Astrocyte (in vitro differentiated cells and primary cell): ENCODE data around the gene TEDC1. TPM values are rescaled to one million over a fixed set of nuclear protein-coding genes. Genes with fewer than 3 reads are reported as not detected.
A peak's percentile ranks its signal among the peaks of the same experiment; 100 is the strongest.

ENCODE experiments used
- DNase-seq: peaks from one replicate; pipeline ENCODE4 v3.0.0-alpha.2; 2010; ENCODE audit warnings: low read depth
- FAIRE-seq: peaks from 2 replicates; lab custom pipeline; 2011; peaks lifted over from hg19 to GRCh38; lab: Jason Lieb, UNC
- H2AFZ ChIP-seq: 2 replicates; pipeline ENCODE4 v1.6.0; 2012; ENCODE audit warnings: low read depth, low read length, inconsistent platforms
- H3K27ac ChIP-seq: 2 replicates; pipeline ENCODE4 v1.5.1; 2011; ENCODE audit warnings: low read depth, low read length, inconsistent platforms
- H3K27me3 ChIP-seq: 2 replicates; pipeline ENCODE4 v1.6.0; 2011; ENCODE audit warnings: low read length, inconsistent platforms; ENCODE audit not compliant: insufficient read depth
- H3K36me3 ChIP-seq: 2 replicates; pipeline ENCODE4 v1.5.1; 2011; ENCODE audit warnings: low read length, inconsistent platforms; ENCODE audit not compliant: insufficient read depth
- H3K4me1 ChIP-seq: 2 replicates; pipeline ENCODE4 v1.5.1; 2011; ENCODE audit warnings: low read length, inconsistent platforms; ENCODE audit not compliant: insufficient read depth
- H3K4me2 ChIP-seq: 2 replicates; pipeline ENCODE4 v1.6.0; 2012; ENCODE audit warnings: low read length, inconsistent platforms
- H3K4me3 ChIP-seq: 2 replicates; pipeline ENCODE4 v1.5.1; 2011; ENCODE audit warnings: low read depth, mild to moderate bottlenecking, low read length, inconsistent platforms; ENCODE audit not compliant: insufficient read depth
- H3K79me2 ChIP-seq: 2 replicates; pipeline ENCODE4 v1.6.0; 2012; ENCODE audit warnings: mild to moderate bottlenecking, low read length, inconsistent platforms; ENCODE audit not compliant: insufficient read depth
- H3K9ac ChIP-seq: 2 replicates; pipeline ENCODE4 v1.6.0; 2012; ENCODE audit warnings: mild to moderate bottlenecking, low read length, inconsistent platforms
- H3K9me3 ChIP-seq: 2 replicates; pipeline ENCODE4 v1.5.1; 2012; ENCODE audit warnings: low read depth, mild to moderate bottlenecking, low read length, inconsistent platforms; ENCODE audit not compliant: insufficient read depth
- H4K20me1 ChIP-seq: 2 replicates; pipeline ENCODE4 v1.6.0; 2012; ENCODE audit warnings: low read length, inconsistent platforms; ENCODE audit not compliant: insufficient read depth
- H3K27ac Mint-ChIP-seq: one replicate; pipeline ENCODE4 v1.8.0; 2021; ENCODE audit warnings: mild to moderate bottlenecking, mixed read lengths; ENCODE audit not compliant: unreplicated experiment
- H3K27me3 Mint-ChIP-seq: one replicate; pipeline ENCODE4 v1.8.0; 2021; ENCODE audit warnings: low read depth, mixed read lengths; ENCODE audit not compliant: unreplicated experiment
- H3K36me3 Mint-ChIP-seq: one replicate; pipeline ENCODE4 v1.8.0; 2021; ENCODE audit warnings: low read depth, mixed read lengths; ENCODE audit not compliant: unreplicated experiment
- H3K4me1 Mint-ChIP-seq: one replicate; pipeline ENCODE4 v1.8.0; 2021; ENCODE audit warnings: low read depth, mixed read lengths; ENCODE audit not compliant: unreplicated experiment
- H3K4me3 Mint-ChIP-seq: one replicate; pipeline ENCODE4 v1.8.0; 2021; ENCODE audit warnings: mild to moderate bottlenecking, moderate library complexity, mixed read lengths; ENCODE audit not compliant: unreplicated experiment
- H3K9me3 Mint-ChIP-seq: one replicate; pipeline ENCODE4 v1.8.0; 2021; ENCODE audit warnings: mild to moderate bottlenecking, mixed read lengths; ENCODE audit not compliant: unreplicated experiment
- CTCF ChIP-seq: IDR thresholded peaks from 2 replicates; pipeline ENCODE4 v1.5.1; 2011; ENCODE audit warnings: low read depth, mild to moderate bottlenecking, inconsistent platforms, low read length, moderate library complexity; ENCODE audit not compliant: insufficient read depth
- EZH2 ChIP-seq: IDR thresholded peaks from 2 replicates; pipeline ENCODE4 v1.6.1; 2012; ENCODE audit warnings: mild to moderate bottlenecking, low read length, inconsistent platforms; ENCODE audit not compliant: insufficient read depth
- total RNA-seq: library from RNA; stranded (reverse); gene quantifications from 2 replicates; pipeline ENCODE4 v1.2.1, GENCODE V29; 2021

TEDC1 gene
- total RNA-seq, 1 donor from 2014 or later, result 5.5 TPM

GRCh38 chr14:105525861-105526775 lies 35.1 kb downstream of the TEDC1 start, which contains the start of gene TMEM121:
Gene TMEM121 (plus strand): TSS chr14:105526583. CDS start chr14:105528835, 2,252 bp downstream.
- DNase-seq, result no peak
- Histone ChIP-seq H2AFZ (peak within 1 kb of the TSS; percentile 56), H4K20me1 (no peaks in the 10 kb centered on the region), H3K4me1 (peaks cover 7% of the 10 kb centered on the region), H3K79me2 (no peaks in the 10 kb centered on the region), H3K27ac (no peak within 1 kb of the TSS), H3K36me3 (no peaks in the 10 kb centered on the region), H3K4me2 (peak within 1 kb of the TSS; percentile 87), H3K9ac (peak within 1 kb of the TSS; percentile 52), H3K4me3 (peak within 1 kb of the TSS; percentile 28), H3K9me3 (no peaks in the 10 kb centered on the region), H3K27me3 (no peaks in the 10 kb centered on the region)
- H3K36me3 Mint-ChIP-seq, result no peaks in the 10 kb centered on the region
- H3K27me3 Mint-ChIP-seq, result peaks cover 32% of the 10 kb centered on the region
- H3K9me3 Mint-ChIP-seq, result peaks cover 2% of the 10 kb centered on the region
- no peak for FAIRE-seq
- H3K4me1 Mint-ChIP-seq, result no peaks in the 10 kb centered on the region
- TF ChIP-seq EZH2, result no peak
- no peak for TF ChIP-seq CTCF
- H3K4me3 Mint-ChIP-seq, result peak within 1 kb of the TSS; percentile 69
- H3K27ac Mint-ChIP-seq, result no peak within 1 kb of the TSS

DNA sequence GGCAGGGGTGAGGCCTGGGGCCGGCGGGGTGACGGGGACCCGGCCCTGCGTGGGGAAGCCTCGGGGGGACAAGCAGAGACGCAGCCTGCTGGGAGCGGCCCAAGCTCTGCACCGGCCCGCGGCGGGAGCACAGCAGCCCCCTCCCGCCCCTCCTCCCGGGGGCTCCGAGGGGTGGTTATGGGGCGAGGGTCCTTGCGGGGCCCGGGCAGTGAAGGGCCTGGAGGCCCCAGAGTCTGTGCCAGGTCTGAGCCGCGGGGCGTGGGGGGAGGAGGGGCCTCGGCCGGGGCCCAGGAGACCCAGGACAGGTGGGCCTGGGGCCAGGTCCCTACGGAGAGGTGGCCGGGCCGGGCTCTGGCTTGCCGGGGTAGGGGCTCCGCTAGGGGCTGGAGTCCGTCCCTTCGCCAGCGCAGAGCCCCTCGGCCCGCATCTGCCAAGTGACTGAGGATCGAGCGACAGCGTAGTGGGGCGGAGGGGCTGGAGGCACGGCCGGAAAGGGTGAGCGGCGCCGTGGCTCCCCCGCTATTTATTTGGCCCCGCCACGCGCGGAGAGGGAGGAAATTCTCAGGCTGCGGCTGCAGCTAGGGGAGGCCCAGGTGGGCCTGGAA lies 35.8 kb downstream of the TEDC1 start:
- no peak overlapping the region for H3K27ac Mint-ChIP-seq
- Histone ChIP-seq H3K27me3 (no peaks in the 10 kb centered on the region), H3K36me3 (no peaks in the 10 kb centered on the region), H3K4me1 (peaks cover 7% of the 10 kb centered on the region), H3K9ac (peak overlapping the region; percentile 52), H3K27ac (no peak overlapping the region), H2AFZ (peak overlapping the region; percentile 56), H4K20me1 (no peaks in the 10 kb centered on the region), H3K4me2 (peak overlapping the region; percentile 87), H3K79me2 (no peaks in the 10 kb centered on the region), H3K9me3 (no peaks in the 10 kb centered on the region), H3K4me3 (peak overlapping the region; percentile 28)
- H3K27me3 Mint-ChIP-seq, result peaks cover 28% of the 10 kb centered on the region
- H3K4me3 Mint-ChIP-seq, result no peak overlapping the region
- peaks cover 2% of the 10 kb centered on the region for H3K9me3 Mint-ChIP-seq
- H3K36me3 Mint-ChIP-seq, result no peaks in the 10 kb centered on the region
- FAIRE-seq, result no peak
- no peak for TF ChIP-seq EZH2
- no peak for TF ChIP-seq CTCF
- no peak for DNase-seq
- H3K4me1 Mint-ChIP-seq, result no peaks in the 10 kb centered on the region
